NB4 (cell line): ENCODE data around the gene MCTP1.

ENCODE experiments used
- DNase-seq: peaks from one replicate; pipeline ENCODE4 v3.0.0; 2010; ENCODE audit warnings: low read depth
- H3K4me3 ChIP-seq: one replicate; pipeline ENCODE4 v1.5.1; 2011; ENCODE audit warnings: mild to moderate bottlenecking, low read depth, low read length, moderate library complexity
- MAX ChIP-seq: IDR thresholded peaks from 2 replicates; pipeline ENCODE4 v1.6.1; 2011; ENCODE audit warnings: low read depth, low read length
- MYC ChIP-seq: IDR thresholded peaks from 2 replicates; pipeline ENCODE4 v1.6.1; 2011; ENCODE audit warnings: low read depth, low read length
- POLR2A ChIP-seq: IDR thresholded peaks from 2 replicates; pipeline ENCODE4 v1.6.1; 2011; ENCODE audit warnings: mild to moderate bottlenecking; ENCODE audit not compliant: insufficient read length; ENCODE audit errors: extremely low read depth
- TF ChIP-seq, protein P1 (sequence below): IDR thresholded peaks from one replicate; pipeline ENCODE4 v1.5.1; 2012; ENCODE audit warnings: low read depth, low read length

MCTP1 gene

DNA sequence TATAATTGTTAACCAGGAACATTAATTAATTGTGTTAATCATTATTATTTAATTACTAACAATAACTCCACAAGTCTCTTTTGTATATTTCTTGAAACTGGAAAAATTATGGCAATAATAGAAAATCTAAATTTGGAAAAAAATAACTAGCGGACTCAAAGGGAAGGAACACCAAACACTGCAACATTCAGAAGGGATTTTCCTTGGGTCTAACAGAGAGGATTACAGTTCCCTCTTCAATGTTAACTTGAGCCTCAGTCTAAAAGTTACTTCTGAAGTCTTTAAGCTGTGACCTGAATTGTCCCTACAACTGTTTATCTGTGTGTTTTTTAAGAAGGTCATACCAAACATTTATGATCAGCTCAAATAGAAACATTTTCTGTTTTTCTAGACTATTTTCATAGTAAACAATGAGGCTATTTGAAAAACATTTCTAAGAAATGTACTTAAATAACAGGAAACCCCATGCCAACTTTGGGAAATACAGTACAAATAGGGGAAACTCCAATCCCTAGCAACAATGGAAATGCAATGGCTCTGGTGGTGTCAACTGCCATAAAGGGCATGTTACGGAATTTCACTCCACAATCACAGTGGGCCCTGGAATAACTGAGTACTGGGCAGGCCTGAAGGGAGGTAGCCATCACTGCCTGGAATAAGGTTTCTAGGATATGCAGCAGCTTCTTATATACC, 61.2 kb downstream of the MCTP1 start:
- TF ChIP-seq MAX (no peak), MYC (no peak), POLR2A (no peak)
- TF ChIP-seq, protein P1, sequence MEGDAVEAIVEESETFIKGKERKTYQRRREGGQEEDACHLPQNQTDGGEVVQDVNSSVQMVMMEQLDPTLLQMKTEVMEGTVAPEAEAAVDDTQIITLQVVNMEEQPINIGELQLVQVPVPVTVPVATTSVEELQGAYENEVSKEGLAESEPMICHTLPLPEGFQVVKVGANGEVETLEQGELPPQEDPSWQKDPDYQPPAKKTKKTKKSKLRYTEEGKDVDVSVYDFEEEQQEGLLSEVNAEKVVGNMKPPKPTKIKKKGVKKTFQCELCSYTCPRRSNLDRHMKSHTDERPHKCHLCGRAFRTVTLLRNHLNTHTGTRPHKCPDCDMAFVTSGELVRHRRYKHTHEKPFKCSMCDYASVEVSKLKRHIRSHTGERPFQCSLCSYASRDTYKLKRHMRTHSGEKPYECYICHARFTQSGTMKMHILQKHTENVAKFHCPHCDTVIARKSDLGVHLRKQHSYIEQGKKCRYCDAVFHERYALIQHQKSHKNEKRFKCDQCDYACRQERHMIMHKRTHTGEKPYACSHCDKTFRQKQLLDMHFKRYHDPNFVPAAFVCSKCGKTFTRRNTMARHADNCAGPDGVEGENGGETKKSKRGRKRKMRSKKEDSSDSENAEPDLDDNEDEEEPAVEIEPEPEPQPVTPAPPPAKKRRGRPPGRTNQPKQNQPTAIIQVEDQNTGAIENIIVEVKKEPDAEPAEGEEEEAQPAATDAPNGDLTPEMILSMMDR: no peak
- no peak overlapping the region for H3K4me3 ChIP-seq
- no peak for DNase-seq

DNA sequence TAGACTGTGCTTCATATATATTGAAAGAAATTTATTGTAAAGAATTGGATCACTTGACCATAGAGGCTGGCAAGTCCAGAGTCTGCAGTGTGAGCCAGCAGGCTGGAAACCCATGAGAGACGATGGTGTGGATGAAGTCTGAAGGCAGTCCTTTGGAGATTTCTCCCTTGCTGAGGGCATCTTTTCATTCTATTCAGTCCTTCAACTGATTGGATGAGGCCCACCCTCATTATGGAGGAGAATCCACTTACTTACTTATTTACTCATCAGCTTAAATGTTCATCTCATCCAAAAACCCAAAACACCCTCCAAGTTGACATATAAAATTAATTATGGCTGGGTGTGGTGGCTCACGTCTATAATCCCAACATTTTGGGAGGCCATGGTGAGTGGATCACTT, 62.1 kb downstream of the MCTP1 start:
- H3K4me3 ChIP-seq: no peak overlapping the region
- no peak for TF ChIP-seq MAX
- no peak for TF ChIP-seq MYC
- TF ChIP-seq POLR2A: no peak
- TF ChIP-seq, protein P1: no peak
- no peak for DNase-seq

DNA sequence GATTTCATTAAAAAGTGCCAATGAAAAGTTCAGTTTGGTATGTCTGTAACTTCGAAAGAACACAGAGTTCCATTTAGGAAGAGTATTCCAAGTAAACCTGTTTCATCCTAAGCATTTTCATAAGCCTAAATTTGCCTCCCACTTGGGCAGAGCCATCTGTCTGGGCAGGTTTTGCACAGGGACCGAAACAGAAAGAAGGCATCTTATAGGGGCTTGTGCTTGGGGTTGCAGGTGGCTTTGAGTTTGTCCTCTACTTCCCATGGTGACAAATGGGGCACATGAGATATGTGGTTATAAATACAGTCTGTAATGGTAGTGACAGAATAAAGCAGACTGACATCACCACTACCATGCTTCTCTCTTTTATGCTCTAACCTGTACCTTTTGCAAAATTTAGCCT, 63.7 kb downstream of the MCTP1 start:
- DNase-seq: no peak
- no peak for TF ChIP-seq POLR2A
- TF ChIP-seq MYC: no peak
- no peak for TF ChIP-seq MAX
- TF ChIP-seq, protein P1: no peak
- no peak overlapping the region for H3K4me3 ChIP-seq

- no peak for DNase-seq
- no peak overlapping the region for H3K4me3 ChIP-seq
- TF ChIP-seq POLR2A (no peak), MAX (no peak), MYC (no peak)
- TF ChIP-seq, protein P1: no peak
Observed at GRCh38 chr5:95220381-95220780, 64.5 kb downstream of the MCTP1 start.

DNA sequence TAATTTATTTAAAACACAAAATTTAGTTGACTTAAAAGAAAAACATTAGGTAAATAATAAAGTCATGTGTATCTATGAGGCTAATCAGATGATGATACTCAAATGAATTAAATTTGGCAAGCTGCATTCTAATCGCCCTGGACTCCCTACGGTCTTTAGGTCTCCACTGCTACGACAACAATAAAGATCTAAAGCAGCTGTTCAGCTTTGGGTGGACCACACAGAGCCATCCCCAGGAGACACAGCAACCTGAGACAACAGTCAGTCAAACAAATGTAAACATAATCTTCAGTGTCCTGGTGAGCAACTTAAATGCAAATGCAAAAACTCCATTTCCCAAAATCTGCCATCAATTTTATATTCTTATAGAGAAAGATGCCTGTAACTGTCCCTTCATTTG, 65.5 kb downstream of the MCTP1 start:
- TF ChIP-seq, protein P1: no peak
- TF ChIP-seq POLR2A (no peak), MAX (no peak), MYC (no peak)
- no peak for DNase-seq
- no peak overlapping the region for H3K4me3 ChIP-seq

GRCh38 chr5:95217881-95218280, 67.0 kb downstream of the MCTP1 start:
- TF ChIP-seq MYC (no peak), MAX (no peak), POLR2A (no peak)
- TF ChIP-seq, protein P1: no peak
- H3K4me3 ChIP-seq: no peak overlapping the region
- DNase-seq: no peak
